DOHH2 (cell line): ENCODE data around the gene VASH1.
"Not testable (repeated sequence)": the region's sequence is repeated elsewhere in the genome, so short reads cannot be mapped to it uniquely, and the experiment has no call there.

Experiments used
- H3F3A ChIP-seq: fragments of 200-600 bp; sonication (generic), shearing (Covaris generic); 2 replicates; pipeline ENCODE4 v1.6.0; 2016; ENCODE audit warnings: antibody characterized with exemption, mild to moderate bottlenecking; ENCODE audit not compliant: control insufficient read depth, insufficient read depth
- H3K27ac ChIP-seq: fragments of 200-600 bp; sonication (generic); 2 replicates; pipeline ENCODE4 v1.5.1; 2014; ENCODE audit warnings: low read depth, mild to moderate bottlenecking, low read length, moderate library complexity
- H3K27me3 ChIP-seq: fragments of 200-600 bp; sonication (generic); 2 replicates; pipeline ENCODE4 v1.6.1; 2014; ENCODE audit warnings: mild to moderate bottlenecking, low read length, mixed read lengths; ENCODE audit not compliant: control insufficient read depth
- H3K36me3 ChIP-seq: fragments of 200-600 bp; sonication (generic); 2 replicates; pipeline ENCODE4 v1.6.1; 2014; ENCODE audit warnings: mild to moderate bottlenecking, low read length, moderate library complexity, mixed read lengths; ENCODE audit not compliant: control insufficient read depth
- H3K4me1 ChIP-seq: fragments of 200-600 bp; sonication (generic); 2 replicates; pipeline ENCODE4 v1.6.1; 2014; ENCODE audit warnings: mild to moderate bottlenecking, low read length, mixed read lengths; ENCODE audit not compliant: control insufficient read depth
- H3K4me2 ChIP-seq: fragments of 200-600 bp; sonication (generic); 2 replicates; pipeline ENCODE4 v1.6.0; 2014; ENCODE audit warnings: mild to moderate bottlenecking, low read length, moderate library complexity
- H3K4me3 ChIP-seq: fragments of 200-600 bp; sonication (generic); 2 replicates; pipeline ENCODE4 v1.5.1; 2014; ENCODE audit warnings: mild to moderate bottlenecking, low read length, mixed read lengths
- H3K79me2 ChIP-seq: fragments of 200-600 bp; sonication (generic); 2 replicates; pipeline ENCODE4 v1.6.1; 2014; ENCODE audit warnings: mild to moderate bottlenecking, low read length, mixed read lengths; ENCODE audit not compliant: control insufficient read depth
- H3K9me2 ChIP-seq: fragments of 200-600 bp; sonication (generic); replicated peaks from 2 replicates; pipeline ENCODE4 v1.6.1; 2014; ENCODE audit warnings: mild to moderate bottlenecking, low read length, mixed read lengths; ENCODE audit not compliant: control insufficient read depth
- H3K9me3 ChIP-seq: fragments of 200-600 bp; sonication (generic); 2 replicates; pipeline ENCODE4 v1.6.1; 2014; ENCODE audit warnings: antibody characterized with exemption, low read length, mixed read lengths; ENCODE audit not compliant: control insufficient read depth, insufficient read depth
- H4K20me1 ChIP-seq: fragments of 200-600 bp; sonication (generic); 2 replicates; pipeline ENCODE4 v1.6.0; 2014; ENCODE audit warnings: low read depth, mild to moderate bottlenecking, antibody characterized with exemption, low read length, moderate library complexity; ENCODE audit not compliant: control insufficient read depth, insufficient read depth
- CTCF ChIP-seq: fragments of 200-600 bp; sonication (generic); IDR thresholded peaks from one replicate; pipeline ENCODE4 v1.5.1; 2014; ENCODE audit warnings: antibody characterized with exemption, mild to moderate bottlenecking, low read depth, low read length; ENCODE audit not compliant: poor library complexity, severe bottlenecking
- EZH2phosphoT487 ChIP-seq: fragments of 200-600 bp; sonication (generic); IDR thresholded peaks from 2 replicates; pipeline ENCODE4 v1.6.1; 2017; ENCODE audit warnings: borderline replicate concordance, mild to moderate bottlenecking, antibody characterized with exemption, low read length, moderate library complexity, mixed read lengths

The VASH1 gene

GRCh38 chr14:76729953-76730505 is 31.2 kb upstream of the VASH1 start:
- TF ChIP-seq CTCF (no peak), EZH2phosphoT487 (no peak)
- no peaks in the 10 kb centered on the region for H3K9me3 ChIP-seq
- H3F3A ChIP-seq: no peaks in the 10 kb centered on the region
- no peaks in the 10 kb centered on the region for H3K4me1 ChIP-seq
- H3K4me3 ChIP-seq: no peak overlapping the region
- H3K9me2 ChIP-seq: no peaks in the 10 kb centered on the region
- H3K27ac ChIP-seq: no peak overlapping the region
- H3K27me3 ChIP-seq: peaks cover 24% of the 10 kb centered on the region
- no peaks in the 10 kb centered on the region for H4K20me1 ChIP-seq
- H3K79me2 ChIP-seq: no peaks in the 10 kb centered on the region
- H3K4me2 ChIP-seq: no peak overlapping the region
- no peaks in the 10 kb centered on the region for H3K36me3 ChIP-seq

GRCh38 chr14:76734501-76734900 is 26.8 kb upstream of the VASH1 start:
- not testable (repeated sequence) for H3K27ac ChIP-seq, H3F3A ChIP-seq, H3K27me3 ChIP-seq, H3K9me3 ChIP-seq, H3K9me2 ChIP-seq, H3K79me2 ChIP-seq, H4K20me1 ChIP-seq, H3K4me2 ChIP-seq, H3K4me1 ChIP-seq, H3K36me3 ChIP-seq, H3K4me3 ChIP-seq

- Histone ChIP-seq H3K9me2 (no peaks in the 10 kb centered on the region), H3K27ac (no peak overlapping the region), H3K27me3 (no peaks in the 10 kb centered on the region), H3F3A (no peaks in the 10 kb centered on the region), H4K20me1 (no peaks in the 10 kb centered on the region), H3K79me2 (no peaks in the 10 kb centered on the region), H3K4me1 (no peaks in the 10 kb centered on the region), H3K9me3 (no peaks in the 10 kb centered on the region; the same call in 1 of the 2 replicates), H3K4me3 (no peak overlapping the region), H3K4me2 (no peak overlapping the region), H3K36me3 (no peaks in the 10 kb centered on the region)
- TF ChIP-seq EZH2phosphoT487: no peak
- TF ChIP-seq CTCF: no peak
Observed at GRCh38 chr14:76736514-76736913, 24.8 kb upstream of the VASH1 start.

GRCh38 chr14:76741074-76741473 is 20.2 kb upstream of the VASH1 start:
- no peaks in the 10 kb centered on the region for H4K20me1 ChIP-seq
- no peak overlapping the region for H3K27ac ChIP-seq
- H3K36me3 ChIP-seq: no peaks in the 10 kb centered on the region
- no peaks in the 10 kb centered on the region; the same call in 1 of the 2 replicates for H3K9me3 ChIP-seq
- no peaks in the 10 kb centered on the region for H3K27me3 ChIP-seq
- H3K4me2 ChIP-seq: no peak overlapping the region
- no peaks in the 10 kb centered on the region for H3K4me1 ChIP-seq
- H3F3A ChIP-seq: no peaks in the 10 kb centered on the region
- TF ChIP-seq CTCF (no peak), EZH2phosphoT487 (no peak)
- H3K79me2 ChIP-seq: no peaks in the 10 kb centered on the region
- no peaks in the 10 kb centered on the region for H3K9me2 ChIP-seq
- H3K4me3 ChIP-seq: no peak overlapping the region
